ENCODE results near the gene APOBR.
A peak's percentile ranks its signal among the peaks of the same experiment; 100 is the strongest.
"Not testable (repeated sequence)": the region's sequence is repeated elsewhere in the genome, so short reads cannot be mapped to it uniquely, and the experiment has no call there.

APOBR gene

GRCh38 chr16:28526201-28527099, 32.0 kb downstream of the APOBR start:
- no peak for DNase-seq (ENCODE audit: low spot score)

- DNase-seq (ENCODE audit: low spot score) = not testable (repeated sequence)
Observed at GRCh38 chr16:28527100-28527785, 32.8 kb downstream of the APOBR start.

DNA sequence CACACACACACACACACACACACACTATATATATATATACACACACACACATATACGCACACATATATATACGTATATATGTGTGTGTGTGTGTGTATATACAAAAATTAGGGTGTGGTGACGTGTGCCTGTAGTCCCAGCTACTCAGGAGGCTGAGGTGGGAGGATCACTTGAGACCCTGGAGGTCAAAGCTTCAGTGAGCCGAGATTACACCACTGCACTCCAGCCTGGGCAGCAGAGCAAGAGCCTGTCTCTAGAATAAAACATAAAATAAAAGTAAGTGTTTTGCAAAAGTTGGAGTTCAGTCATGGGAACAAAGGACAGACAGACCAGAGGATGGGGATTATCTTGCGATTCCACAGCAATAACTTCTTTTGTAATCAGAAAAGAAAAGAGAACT, 33.5 kb downstream of the APOBR start:
- no peak for DNase-seq (ENCODE audit: low spot score)

- no peak for DNase-seq (ENCODE audit: low spot score)
Observed at GRCh38 chr16:28528463-28528867, 34.0 kb downstream of the APOBR start.

DNA sequence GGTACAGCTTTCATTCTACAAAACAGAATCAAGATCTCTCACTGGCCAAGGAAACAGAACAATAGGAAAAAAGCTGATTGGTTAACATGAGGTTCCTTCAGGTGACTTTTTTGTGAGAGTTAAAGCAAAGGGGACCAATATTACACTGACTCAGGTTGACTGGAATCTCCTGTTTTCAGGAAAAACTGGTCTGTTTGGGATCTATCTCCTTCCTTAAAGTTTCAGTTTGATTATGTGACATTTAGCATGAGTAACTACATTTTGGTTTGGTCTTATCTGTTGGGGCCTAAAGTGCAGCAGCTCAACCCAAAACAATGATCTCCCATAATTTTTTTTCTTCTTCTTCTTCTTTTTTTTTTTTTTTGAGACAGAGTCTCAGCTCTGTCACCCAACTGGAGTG, 34.7 kb downstream of the APOBR start:
- DNase-seq (ENCODE audit: low spot score) = no peak

DNA sequence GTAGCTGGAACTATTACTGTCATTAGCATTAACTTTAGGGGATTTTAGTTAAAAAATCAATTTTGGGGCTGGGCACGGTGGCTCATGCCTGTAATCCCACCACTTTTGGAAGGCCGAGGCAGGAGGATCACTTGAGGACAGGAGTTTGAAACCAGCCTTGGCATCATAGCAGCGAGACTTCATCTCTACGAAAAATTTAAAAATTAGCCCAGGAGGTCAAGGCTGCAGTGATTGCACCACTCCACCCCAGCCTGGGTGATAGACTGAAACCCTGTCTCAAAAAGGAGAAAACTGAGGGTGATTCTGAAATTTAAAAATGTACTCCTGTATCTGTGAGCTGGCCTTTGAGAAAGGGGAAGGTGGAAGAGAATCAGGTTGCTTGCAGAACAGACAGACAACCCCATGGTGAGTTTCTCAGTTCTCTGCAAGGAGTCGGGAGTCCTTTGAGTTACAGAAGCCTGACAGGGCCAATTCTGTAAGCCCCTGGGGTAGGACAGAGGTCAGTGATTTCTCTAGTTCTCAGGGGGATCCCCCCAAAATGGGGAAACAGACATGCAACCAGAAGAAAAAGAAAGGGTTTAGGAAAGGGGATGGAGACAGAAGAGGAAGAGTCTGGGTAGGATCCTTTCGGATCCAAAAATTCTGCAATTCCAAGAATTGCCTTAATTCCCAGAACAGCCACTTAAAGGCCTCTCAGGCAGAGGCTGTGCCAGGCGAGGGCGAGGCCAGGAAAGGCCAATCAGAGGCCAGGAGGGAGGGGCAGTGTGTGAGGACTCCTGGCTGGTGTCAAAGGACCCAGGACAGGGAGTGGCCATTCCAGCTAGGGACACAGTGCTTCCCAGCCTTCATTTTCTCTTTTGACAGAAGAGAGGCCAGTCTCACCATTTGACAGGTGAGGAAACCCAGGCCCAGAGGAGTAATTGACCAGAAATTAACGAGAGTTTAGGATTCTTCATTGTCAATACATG, 37.6 kb downstream of the APOBR start:
- no peak for DNase-seq (ENCODE audit: low spot score)

GRCh38 chr16:28532940-28533647, 38.7 kb downstream of the APOBR start:
- DNase-seq (ENCODE audit: low spot score) = no peak

- no peak for DNase-seq (ENCODE audit: low spot score)
Observed at GRCh38 chr16:28534542-28535373, 40.3 kb downstream of the APOBR start.

- no peak for DNase-seq (ENCODE audit: low spot score)
Observed at GRCh38 chr16:28537076-28537475, 42.6 kb downstream of the APOBR start.

- DNase-seq (ENCODE audit: low spot score) = no peak
Observed at GRCh38 chr16:28537964-28538732, 43.7 kb downstream of the APOBR start.

DNA sequence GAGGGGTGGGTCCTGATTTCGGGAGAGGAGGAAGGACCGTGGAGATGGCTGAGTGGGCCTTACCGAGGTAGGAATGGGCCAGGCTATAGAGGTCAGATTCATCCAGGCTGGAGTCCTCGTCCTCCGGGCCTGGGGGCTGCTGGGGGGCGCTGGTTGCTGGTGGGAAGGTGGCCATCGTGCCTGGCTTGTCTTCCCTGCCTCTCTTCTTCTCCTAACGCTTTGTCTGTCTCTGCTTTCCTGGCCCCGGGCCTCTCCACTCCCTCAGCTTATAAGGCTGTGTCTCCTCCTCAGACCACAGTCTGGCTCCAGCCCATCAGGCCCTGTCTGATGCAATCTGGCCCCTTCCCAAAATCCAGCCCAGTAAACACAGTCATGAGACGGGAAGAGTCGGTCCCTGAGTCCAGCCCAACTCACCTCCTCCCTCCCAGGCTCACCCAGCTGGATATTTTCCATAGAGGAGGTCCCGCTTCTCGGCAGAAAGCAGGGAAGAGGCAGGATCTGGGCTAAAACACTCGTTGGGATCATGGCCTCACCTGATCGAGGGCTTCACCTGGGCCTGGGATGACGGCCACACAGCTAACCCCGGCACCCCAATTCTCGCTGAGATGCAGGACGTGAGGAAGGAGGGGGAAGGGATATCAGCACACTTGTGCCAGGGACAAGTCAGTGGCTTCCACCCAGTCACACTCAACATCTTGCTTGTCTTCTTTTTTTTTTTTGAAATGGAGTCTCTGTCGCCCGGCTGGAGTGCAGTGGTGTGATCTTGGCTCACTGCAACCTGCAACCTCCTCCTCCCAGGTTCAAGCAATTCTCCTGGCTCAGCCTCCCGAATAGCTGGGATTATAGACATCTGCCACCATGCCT, 44.5 kb downstream of the APOBR start, which contains the start of gene NUPR1:
Gene NUPR1 (minus strand): TSS at position 242 of the 864 bp plus-strand sequence. CDS start 67 bp downstream, at position 175.
- peak; percentile 82 for DNase-seq (ENCODE audit: low spot score)

DNA sequence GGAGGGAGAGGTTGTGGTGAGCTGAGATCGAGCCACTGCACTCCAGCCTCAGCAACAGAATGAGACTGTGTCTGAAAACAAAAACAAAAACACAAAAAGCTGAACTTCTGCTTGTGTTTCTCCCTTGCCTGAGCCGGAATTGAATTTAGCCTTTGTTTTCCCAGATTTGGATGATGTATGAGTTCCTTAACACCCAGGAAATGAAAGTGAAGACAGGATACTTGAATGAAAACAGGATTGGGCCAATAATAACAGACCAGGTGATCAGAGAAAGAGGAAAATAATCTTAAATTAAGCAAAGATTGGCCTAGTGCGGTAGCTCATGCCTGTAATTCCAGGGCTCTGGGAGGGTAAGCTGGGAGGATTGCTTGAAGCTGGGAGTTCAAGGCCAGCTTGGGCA, 45.9 kb downstream of the APOBR start:
- DNase-seq (ENCODE audit: low spot score) = no peak

DNA sequence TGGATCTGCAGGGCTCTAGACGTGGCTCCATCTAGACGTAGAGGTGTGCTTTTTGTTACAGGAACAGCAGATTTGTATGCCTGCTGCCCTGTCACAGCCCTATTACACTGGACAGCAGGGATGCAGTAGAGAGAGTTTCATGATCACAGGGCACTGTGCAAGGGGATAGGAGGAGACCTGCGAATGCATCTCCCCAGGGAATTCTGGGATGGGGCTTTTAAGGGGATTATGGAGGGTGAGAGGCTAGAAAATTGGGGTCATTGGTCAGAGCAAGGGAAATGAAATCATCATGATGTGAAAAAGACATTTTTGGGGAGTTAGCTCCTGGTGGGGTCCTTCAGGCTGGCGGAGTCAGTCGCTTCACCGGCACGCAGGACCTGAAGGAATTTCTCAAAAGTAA, 48.2 kb downstream of the APOBR start:
- no peak for DNase-seq (ENCODE audit: low spot score)

DNA sequence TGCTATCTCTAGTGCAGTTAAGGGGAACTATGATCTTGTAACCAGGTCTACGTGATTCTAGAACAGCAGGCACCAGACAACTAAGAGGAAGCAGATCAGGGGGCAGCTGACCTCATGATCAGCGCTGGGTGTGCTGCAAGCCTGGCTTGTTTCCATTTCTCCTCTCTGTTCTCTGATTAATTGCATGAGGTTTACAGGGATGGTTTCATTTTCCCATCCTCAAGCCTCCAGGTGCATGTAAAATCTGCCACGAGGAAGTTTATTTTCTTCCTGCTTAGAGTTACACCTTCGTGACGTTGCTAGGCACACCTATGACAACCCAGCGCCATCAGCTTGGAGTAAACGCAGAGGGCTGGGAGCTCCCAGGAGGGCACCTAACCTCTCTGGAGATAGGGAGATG, 48.6 kb downstream of the APOBR start:
- DNase-seq (ENCODE audit: low spot score) = peak; percentile 33

GRCh38 chr16:28544998-28545397, 50.6 kb downstream of the APOBR start:
- no peak for DNase-seq (ENCODE audit: low spot score)

GRCh38 chr16:28545964-28546363, 51.5 kb downstream of the APOBR start:
- not testable (repeated sequence) for DNase-seq (ENCODE audit: low spot score)

DNA sequence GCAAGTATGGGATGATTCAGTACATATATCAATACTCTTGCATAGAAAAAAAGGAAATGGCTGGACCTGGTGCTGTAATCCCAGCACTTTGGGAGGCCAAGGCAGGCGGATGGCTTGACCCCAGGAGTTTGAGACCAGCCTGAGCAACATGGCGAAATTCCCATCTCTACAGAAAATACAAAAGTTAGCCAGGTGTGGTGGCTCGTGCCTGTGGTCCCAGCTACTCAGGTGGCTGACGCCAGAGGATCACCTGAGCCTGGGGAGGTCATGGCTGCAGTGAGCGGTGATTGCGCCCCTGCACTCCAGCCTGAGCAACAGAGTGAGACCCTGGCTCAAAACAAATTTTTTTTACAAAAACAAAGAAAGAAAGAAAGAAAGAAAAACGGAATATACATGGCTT, 52.2 kb downstream of the APOBR start:
- no peak for DNase-seq (ENCODE audit: low spot score)

- no peak for DNase-seq (ENCODE audit: low spot score)
Observed at GRCh38 chr16:28548306-28548802, 53.9 kb downstream of the APOBR start.

Measured in globus pallidus (tissue), 1 donor.